ENCODE measurements around the gene CCDC188.
A peak's percentile ranks its signal among the peaks of the same experiment; 100 is the strongest.

The CCDC188 gene

DNA sequence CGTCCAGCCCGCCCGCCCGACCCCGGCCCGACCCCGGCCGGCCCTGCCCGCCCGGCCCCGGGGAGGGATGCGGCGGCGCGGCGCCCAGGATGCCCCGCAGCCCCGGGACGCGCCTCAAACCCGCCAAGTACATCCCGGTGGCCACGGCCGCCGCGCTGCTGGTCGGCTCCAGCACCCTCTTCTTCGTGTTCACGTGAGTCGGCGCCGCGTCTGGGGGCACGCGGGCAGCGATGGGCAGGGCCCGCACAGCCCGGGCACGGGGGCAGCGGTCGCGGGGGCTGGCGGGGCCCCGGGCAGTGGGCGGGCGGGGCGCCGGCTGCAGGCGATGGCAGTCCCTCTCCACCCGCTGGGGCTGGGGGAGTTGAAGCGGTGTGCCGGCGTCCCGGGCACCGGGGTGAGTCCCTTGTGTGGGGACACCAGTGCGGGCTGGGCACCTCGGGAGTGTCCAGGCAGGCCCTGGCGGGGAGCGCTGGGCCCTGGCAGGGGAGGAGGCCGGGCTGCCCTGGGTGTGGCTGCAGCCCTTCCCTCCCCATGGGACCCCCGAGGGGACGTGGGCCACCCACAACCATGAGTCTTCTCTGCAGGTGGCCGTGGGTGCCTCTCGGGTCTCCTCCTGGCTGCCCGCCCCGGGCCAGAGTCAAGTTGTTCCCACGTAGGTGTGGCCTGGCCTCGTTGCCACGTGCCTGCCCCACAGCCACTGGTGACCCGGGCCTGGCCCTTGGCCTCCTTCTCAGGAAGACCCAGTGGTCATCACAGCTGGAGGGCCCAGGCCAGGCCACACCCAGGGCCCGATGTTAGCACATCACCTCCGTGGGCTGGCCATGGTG, 18.8 kb downstream of the CCDC188 start:
- no peak for DNase-seq (ENCODE audit: low read depth)

DNA sequence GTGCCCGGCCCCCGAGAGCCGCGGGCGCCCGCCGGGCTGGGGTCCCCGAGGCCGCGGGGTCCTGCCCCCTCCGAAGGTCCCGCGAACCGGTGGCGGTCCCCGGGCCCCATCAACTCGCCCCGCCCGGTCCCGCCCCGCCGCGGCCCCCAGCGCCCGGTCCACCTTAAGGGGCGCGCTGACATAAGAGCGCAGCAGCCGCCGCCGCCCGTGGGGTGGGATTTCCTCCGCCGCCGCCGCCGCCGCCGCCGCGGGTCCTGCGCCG, 19.3 kb downstream of the CCDC188 start, which contains the start of gene ZDHHC8:
Gene ZDHHC8 (plus strand): TSS at position 208 of the 262 bp plus-strand sequence. CDS start 144 bp downstream, outside the sequence.
- DNase-seq (ENCODE audit: low read depth), result no peak

DNA sequence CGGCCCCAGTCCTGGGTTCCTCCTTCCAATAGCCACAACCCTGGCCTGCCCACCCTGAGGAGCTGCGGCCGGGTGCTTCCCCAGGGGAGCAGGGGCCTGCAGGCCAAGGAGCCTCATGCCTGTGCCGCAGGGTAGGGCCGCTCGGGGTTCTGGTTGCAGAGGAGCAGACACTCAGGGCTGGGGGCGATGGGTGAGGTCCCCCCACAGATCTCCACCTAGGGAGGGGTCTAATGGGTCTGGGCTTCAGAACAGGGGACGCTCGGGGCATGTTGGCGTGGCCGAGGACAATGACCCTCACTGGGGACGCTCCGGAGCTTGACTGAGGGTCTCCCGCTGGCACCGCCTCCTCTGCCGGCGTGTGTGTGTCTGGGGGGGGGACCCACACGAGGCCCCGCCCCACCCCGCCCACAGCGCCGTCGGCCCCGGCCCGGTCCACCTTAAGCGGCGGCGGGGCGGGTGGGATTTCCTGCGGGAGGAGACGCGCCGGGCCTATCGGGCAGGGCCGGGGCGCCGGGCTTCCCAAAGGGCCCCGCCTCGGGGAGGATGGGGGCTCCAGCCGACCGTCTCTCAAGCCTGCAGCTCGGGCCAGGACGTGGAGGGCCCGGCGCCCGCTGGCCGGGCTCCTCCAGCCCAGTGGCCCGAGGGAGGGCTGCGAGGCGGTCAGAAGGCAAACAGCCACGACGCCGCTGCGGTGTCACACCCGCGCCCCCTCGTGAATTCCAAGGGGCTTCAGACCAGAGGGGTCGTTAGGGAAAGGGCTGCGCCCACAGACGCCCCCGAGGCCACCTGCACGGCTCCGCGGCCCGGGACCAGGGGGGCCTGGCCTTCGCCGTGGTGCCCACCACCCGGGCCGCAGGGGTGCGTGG, 19.9 kb downstream of the CCDC188 start:
- DNase-seq (ENCODE audit: low read depth), result peak; percentile 64

DNA sequence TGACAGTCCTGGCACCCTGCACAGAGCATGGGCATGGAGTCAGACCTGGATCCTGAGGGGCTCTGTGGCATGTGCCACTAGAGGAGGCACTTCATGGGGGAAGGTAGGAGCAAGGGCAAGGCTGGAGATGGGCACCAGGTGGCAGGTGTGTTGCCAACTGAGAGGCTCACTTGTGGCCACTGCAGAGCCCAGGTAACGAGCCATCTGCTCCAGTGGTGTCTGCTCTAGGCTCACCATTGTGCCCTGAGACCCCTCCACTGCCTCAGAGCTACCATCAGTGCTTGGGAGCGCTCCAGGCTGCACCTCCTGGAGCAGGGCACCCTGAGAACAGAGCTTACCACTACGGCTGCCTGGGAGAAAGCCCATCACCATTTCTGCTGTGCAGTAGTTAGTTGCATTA, 20.5 kb downstream of the CCDC188 start:
- DNase-seq (ENCODE audit: low read depth), result no peak

DNA sequence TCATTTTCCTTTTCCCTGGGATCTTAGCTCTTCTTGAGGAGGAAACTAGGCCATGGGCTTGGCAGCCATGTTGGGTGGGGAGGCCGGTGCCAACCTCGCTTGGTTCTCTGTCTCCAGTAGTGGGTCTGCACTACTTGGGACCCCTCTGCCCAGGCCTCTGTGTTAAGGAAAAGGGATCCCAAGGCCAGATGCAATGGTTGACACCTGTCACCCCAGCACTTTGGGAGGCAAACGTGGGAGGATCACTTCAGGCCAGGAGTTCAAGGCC, 21.2 kb downstream of the CCDC188 start:
- DNase-seq (ENCODE audit: low read depth), result no peak

DNA sequence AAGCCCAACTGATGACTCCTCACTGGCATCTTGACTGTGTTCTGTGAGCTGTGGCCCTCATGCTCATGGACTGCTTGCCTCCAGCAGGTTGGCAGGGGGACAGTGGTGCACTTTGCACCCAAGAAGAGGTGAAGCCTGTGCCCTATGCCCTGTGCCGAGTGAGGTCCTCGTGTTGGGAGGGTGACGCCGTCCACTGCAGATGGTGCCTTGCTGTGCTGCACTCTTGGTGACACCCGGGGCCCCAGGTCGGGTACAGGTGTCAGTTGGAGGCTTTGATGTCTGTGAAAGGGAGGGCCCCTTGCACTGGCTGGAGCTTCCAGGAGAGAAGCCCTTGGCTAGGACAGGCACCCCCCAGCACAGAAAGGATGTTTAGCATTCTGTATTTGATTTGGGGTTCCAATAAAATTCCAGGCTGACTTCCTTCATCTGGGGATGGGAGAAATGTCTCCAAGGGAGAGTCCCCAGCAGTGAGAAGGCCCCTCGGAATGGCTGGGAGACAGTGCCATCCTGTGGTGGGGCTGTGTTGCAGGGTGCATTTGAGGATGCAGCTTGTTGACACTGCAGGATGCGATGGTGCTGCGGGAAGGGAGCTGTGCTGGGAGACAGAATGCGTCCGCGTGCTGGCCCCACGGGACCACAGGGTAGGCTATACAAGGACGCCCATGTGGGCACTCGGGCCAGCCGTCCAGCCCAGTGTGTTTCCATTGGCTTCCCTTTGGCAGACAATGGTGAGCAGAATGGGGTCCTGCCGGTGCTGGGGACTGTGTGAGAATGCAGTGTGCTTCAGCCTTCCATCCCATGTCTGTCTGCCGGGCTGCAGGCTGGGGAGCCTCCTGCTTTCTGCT, 21.7 kb downstream of the CCDC188 start:
- no peak for DNase-seq (ENCODE audit: low read depth)

DNA sequence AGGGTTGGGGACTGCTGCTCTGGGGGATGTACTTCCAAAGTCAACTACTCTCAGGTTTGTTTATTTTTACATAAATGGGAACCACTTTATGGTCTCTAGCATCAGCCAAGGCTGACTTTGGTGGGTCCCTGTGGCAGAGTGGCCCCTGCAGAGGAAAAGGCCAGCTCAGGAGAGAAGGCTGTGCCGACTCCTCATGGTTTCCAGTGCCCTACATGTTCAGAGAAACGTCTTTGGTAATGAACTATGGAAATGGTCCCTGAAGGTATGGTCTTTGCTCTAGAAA, 22.3 kb downstream of the CCDC188 start:
- no peak for DNase-seq (ENCODE audit: low read depth)

DNA sequence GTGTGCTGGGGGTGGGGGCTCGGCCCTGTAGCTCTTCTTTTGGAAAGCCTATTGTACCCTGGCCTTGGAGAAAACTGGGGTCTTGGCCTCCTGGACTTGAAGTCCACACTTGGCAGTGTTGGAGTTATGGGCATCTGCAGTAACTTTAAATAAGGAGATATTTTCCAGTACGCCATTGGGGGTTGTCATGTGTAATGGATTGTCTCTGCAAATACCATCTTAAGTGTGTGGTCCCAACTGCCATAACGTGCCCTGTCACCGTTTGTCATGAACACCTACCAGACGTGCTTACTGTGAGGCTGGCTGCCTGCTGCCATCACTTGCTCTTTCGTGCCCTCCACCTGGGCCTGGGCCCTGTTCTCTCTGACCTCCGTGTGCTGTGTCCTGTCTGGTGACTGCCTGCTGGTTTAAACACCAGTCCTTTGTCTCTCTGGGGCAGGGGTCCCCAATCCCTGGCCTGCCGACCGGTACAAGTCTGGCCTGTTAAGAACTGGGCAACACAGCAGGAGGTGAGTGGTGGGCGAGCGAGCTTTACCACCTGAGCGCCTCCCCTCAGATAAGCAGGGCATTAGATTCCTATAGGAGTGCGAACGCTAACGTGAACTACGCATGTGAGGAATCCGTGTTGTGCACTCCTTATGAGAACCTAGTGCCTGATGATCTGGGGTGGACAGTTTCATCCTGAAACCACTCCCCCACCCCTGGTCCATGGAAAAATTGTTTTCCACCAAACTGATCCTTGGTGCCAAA, 22.8 kb downstream of the CCDC188 start:
- DNase-seq (ENCODE audit: low read depth), result no peak

DNA sequence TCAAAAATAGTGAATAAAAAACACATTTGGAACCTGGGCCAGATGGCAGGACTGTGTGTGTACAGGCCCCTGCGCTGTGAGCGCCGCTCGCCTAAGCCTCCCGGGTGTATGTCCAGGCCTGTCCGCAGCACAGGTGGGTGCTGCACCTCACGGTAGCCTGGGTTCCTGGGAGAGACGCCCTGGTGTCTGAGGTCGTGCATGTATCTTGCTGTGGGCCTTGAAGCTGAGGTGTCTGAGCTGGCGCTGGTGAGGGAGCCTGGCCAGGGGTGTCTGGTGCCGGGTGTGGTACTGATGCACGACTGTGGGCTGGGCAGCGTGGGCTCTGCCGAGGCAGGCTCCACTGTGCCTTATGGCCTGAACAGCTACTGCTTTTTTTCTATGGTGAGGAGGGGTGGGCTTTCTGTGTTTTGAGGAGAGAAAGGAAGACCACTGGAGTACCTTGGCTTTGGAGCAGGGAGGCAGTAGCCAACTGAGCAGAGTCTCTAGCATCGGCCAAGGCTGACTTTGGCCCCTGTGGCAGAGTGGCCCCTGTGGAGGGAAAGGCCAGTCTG, 23.5 kb downstream of the CCDC188 start:
- no peak for DNase-seq (ENCODE audit: low read depth)

DNA sequence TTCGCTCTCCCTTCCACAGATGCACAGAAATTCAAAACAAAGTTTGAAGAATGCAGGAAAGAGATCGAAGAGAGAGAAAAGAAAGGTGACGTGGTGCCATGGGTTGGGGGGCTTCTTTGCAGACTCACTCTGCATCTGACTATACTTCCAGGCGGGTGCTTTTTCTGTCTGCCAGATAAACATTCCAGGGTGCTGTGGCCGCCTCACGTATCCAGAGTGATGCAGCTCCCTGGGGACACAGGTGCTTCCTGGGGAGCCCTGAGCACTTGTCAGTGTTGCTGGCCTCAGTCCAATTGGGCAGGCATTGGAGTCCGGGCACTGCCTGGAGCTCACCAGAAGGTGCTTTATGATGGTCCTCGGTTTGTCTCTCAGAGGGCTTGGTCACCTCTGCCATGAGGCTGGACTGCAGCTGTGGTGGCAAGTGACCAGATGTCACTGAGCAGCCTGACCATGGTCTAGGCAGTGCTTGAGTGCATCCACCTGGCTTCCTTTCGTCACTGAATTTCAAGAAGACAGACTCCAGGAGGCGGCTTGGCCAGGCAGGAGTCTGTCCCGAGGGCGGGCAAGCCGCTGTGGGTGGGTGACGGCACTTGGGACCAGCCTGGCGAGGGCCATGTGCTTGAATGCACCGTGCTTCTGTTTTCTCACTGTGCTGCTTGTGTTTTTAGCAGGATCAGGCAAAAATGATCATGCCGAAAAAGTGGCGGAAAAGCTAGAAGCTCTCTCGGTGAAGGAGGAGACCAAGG, 24.4 kb downstream of the CCDC188 start:
- DNase-seq (ENCODE audit: low read depth), result no peak

DNA sequence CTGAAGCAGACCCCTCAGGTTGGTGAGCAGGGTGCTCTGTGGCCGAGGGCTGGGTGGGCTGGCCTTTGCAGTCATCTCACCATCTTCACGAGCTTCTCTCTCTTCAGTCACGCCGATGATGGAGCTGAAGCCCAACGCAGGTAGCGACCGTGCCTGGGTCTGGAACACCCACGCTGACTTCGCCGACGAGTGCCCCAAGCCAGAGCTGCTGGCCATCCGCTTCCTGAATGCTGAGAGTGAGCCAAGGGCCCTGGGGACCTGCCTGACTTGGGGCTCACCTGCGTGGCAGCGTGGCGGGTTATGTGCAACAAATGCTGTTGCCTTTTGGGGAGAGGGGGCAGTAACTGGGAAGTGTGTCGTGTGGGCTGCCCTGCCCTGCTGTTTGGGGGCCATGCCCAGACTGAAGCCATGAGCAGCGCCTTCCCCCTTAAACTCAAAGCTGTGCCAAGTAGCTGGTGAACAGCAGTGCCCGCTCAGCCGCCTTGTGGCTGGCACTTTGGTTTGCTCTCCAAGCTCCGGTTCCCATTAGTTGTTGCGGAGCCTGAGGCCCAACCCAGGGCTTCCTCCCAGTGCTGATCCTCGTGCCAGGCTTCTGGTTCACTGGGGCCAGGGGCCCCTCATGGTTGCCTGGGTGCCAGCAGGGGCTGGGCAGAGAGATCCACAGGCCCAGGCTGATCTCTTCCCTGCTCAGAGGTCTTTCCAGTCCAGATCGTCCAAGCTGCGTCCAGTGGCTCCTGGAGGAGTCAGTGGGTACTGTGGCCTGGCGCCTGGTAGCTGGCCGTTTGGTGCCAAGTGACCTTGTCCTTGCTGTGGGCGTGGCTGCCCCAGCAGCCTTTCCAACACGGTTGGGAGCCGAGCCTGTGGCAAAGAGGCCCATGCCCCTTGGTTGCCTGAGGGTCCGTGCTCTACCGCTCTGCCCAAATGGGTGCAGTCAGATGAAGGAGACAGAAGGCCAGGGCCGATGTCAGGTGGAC, 25.4 kb downstream of the CCDC188 start:
- no peak for DNase-seq (ENCODE audit: low read depth)

DNA sequence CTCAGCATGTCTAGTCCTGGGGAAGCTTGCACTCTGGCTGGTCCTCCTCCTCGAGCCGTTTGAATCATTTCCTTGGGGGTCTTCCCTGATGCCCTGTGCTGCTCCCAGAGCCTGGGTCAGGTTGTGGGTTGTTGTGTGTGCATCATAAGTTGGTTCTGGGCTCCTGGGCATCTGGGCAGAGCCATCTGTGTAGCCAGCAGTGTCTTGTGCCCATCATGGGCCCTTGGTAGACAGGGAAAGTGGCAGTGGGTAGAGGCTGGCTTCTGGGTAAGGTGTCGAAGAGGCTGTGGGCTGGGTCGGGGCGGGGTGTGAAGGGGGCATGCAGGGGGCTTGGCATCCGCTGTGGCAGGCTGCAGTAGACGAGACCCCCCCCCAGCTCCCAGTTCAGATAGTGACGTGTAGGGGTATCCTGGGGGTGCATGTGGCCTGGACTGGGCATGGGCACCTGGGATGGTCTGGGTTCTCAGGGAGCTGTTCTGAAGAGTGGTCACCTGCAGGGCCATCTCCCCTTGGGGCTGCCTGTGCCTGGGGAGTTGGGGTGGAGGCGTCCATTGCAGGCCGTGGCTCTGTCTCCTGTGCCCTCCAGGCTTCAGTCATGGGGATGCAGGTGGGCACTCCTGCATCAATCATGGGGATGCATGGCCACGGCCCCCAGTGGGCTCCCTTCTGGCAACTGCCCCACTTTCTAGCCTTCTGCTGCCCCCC, 26.6 kb downstream of the CCDC188 start:
- DNase-seq (ENCODE audit: low read depth), result no peak

DNA sequence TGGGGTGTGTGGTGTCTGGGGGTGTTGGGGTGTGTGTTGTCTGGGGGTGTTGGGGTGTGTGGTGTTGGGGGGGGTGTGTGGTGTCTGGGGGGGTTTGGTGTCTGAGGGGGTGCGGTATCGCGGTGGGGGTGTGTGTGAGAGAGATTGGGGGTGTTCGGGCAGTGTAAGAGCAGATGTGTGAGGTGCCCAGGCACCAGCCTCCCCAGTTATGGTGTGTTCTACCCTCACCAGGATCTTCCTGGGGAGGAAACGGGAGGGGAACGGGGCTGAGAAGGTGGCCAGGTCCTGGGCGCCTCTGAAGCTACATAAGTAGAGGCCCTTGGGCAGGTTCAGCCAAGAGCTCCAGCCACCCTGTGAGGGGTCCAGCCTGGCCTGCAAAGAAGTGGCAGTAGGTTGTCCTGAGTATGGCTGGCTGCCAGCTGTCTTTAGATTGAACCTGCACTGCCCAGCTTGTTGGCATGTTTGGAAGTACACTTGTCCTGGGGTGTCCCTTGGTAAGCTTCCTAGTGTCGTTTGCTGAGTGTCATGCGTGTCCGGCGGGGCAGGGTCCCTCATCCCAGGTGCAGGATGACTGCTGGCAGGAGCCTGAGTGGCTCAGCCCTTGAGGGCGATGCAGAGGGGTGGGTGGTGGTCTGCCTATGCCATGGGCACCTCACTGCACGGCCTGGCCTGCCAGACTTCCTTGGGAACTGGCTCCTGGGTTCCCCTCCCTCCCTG, 27.3 kb downstream of the CCDC188 start:
- DNase-seq (ENCODE audit: low read depth), result no peak

DNA sequence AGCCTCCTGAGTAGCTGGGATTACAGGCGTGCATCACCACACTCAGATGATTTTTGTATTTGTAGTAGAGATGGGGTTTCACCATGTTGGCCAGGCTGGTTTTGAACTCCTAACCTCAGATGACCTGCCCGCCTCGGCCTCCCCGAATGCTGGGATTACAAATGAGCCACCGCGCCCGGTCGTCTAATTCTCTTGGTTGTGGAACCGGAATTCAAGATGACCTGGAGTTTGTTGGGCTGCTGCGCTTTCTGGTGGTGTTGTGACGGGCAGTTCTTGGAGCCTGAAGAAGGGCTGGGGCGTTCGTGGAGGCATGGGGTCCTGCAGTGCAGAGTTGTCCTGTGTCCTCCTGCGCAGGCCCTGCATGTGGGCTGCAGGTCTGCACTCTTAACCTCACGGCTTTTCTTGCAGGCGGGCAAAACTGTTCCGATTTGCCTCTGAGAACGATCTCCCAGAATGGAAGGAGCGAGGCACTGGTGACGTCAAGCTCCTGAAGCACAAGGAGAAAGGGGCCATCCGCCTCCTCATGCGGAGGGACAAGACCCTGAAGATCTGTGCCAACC, 28.9 kb downstream of the CCDC188 start:
- no peak for DNase-seq (ENCODE audit: low read depth)

DNA sequence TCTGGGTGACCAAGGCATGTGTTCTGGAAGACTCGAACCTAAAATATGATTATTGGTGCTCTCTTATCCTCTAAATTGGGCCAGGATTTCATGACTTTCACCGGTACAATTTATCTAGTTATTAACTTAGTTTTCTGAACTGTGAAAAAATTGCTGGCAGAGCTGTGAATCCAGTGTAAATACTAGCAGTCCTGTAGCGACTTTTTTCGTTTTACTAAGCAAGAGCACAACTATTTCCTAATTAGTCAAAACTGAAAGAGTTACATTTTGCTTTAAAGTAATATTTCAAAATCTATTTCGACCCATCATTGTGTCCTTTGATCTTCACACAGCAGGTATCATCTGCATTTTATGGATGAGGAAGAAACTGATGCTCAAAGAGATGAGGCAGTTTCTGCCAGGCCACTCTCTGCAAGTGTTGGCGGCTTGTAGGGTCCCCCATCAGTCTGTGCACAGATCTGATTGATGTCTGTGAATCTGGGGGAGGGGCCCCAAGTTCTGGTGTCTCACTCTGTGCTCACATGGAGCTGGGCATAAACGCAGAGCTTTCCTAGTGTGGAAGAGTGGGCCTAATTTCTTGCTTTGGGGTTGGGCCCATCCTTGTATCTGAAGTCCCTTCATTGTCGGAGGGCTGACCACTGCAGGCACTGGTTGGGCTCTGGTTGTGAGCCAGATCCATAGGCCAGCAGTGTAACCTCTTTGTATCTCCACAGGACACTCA, 32.4 kb downstream of the CCDC188 start:
- no peak for DNase-seq (ENCODE audit: low read depth)

DNA sequence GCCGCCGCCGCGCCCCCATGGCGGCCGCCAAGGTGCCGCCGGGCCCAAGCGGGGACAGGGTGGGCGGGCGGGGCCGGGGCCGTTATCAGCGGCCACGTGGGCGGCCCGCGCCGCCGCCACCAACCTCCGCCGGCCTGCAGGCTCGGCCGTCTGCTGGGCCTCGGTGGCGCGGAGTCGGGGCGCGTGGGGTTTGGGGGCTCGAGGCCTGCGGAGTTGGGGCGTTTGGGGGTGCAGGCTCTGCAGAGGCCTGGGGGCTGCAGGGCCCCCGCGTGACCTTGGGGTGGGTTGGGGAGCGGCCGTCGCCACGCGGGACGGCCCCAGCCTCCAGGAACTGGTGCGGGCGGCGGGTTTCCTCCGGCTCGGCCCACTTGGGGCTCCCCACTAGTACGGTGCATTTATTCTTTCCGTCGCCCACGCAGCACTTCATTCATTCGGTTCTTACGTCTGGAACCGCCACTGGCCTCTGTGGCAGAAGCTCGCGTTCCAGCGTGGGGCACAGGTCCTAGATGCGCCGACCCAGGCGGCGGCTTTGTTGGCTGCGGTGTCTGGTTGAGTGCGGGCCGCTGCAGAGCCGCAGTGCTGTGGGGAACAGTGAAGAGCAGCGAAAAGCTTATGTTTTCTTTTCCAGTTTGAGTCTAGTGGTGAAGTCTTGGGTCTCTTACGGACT, 33.1 kb downstream of the CCDC188 start:
- DNase-seq (ENCODE audit: low read depth), result no peak

Measured in stromal cell of bone marrow (primary cell).